HUES64 (cell line): ENCODE measurements around the gene MRPL10.
A peak's percentile ranks its signal among the peaks of the same experiment; 100 is the strongest.

ENCODE experiments used
- H3K27ac ChIP-seq: 2 replicates; pipeline ENCODE4 v1.7.0; 2013; ENCODE audit warnings: low read depth, low read length, inconsistent platforms
- H3K27me3 ChIP-seq: 2 replicates; pipeline ENCODE4 v1.6.1; 2013; ENCODE audit warnings: mild to moderate bottlenecking, low read length; ENCODE audit not compliant: insufficient read depth
- H3K36me3 ChIP-seq: 2 replicates; pipeline ENCODE4 v1.6.1; 2013; ENCODE audit warnings: mild to moderate bottlenecking, low read length; ENCODE audit not compliant: insufficient read depth
- H3K4me1 ChIP-seq: 2 replicates; pipeline ENCODE4 v1.6.1; 2013; ENCODE audit warnings: mild to moderate bottlenecking, low read length, moderate library complexity; ENCODE audit not compliant: insufficient read depth
- H3K4me3 ChIP-seq: 2 replicates; pipeline ENCODE4 v1.5.1; 2013; ENCODE audit warnings: mild to moderate bottlenecking, low read length, moderate library complexity
- H3K9ac ChIP-seq: 2 replicates; pipeline ENCODE4 v1.6.1; 2013; ENCODE audit warnings: mild to moderate bottlenecking, low read depth, low read length
- H3K9me3 ChIP-seq: 2 replicates; pipeline ENCODE4 v1.6.1; 2013; ENCODE audit warnings: low read depth, low read length; ENCODE audit not compliant: insufficient read depth
- WGBS: fragments of 150-250, 120-280 bp; methylation state at CpG from one replicate; pipeline ENCODE4 v1.1.7; 2013; ENCODE audit warnings: missing lambda C conversion rate; 5-methylcytosine and 5-hydroxymethylcytosine counted together

Gene MRPL10

DNA sequence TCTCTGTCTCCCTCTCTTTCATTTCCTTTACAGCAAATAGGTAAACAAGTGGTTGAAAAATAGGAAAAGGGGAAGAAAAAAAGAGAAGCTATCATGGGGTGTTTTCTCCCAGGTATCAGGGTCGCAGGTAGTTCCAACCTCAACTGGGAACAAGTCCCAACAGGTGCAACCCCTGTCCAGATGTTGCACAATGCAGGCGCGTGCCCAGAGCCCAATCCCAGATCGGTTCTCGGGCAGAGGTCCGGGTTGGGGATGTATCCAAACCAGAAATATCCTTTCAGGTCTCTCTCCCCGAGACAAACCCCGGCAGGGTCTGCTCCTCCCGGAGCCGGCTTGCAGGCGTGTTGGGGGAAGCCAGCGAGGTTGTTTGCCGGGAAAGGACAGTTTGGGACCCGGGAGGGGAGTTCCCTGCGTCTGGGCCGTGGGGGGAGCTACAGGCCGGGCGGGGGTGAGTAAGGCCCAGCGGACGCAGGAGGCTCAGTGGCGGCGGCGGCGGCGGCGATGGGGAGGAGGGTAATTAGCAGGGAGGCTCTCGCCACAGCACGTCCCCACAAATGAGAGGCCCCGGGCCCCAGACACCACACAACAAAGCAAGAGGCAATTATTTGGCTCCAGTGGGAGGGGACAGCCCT, 40.8 kb upstream of the MRPL10 start:
- 9% methylated on average over 25 of the region's 29 CpGs for WGBS
- H3K4me1 ChIP-seq, result peaks cover 39% of the 10 kb centered on the region
- H3K27me3 ChIP-seq, result peaks cover 66% of the 10 kb centered on the region
- H3K36me3 ChIP-seq, result no peaks in the 10 kb centered on the region
- peak overlapping the region; percentile 50 for H3K4me3 ChIP-seq
- H3K9ac ChIP-seq, result 0 out of 2 replicates have a peak overlapping the region, but pooled peaks have one; percentile 38
- peak overlapping the region; percentile 16; the same call in 1 of the 2 replicates for H3K27ac ChIP-seq
- H3K9me3 ChIP-seq, result no peaks in the 10 kb centered on the region

DNA sequence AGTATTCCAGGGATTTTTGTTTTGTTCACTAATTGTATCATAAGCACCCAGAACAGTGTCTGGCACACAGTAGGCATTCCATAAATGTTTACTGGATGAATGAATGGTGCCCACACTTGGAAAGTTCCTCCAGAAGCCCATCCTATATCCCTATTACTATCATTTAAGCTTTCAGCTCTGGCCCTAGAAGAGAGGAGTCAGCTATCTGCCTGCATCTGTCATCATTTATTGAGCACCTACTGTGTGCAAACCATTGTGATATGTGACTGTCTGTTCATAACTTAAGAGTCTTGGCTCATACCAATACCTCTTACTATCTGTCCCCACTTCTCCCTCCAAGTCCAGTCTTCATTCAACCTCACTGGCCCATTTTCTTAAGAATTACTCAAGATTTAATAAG, 39.7 kb upstream of the MRPL10 start:
- H3K4me3 ChIP-seq, result no peak overlapping the region
- H3K9me3 ChIP-seq, result no peaks in the 10 kb centered on the region
- H3K27me3 ChIP-seq, result peaks cover 66% of the 10 kb centered on the region
- no peak overlapping the region for H3K9ac ChIP-seq
- H3K27ac ChIP-seq, result no peak overlapping the region
- peaks cover 39% of the 10 kb centered on the region for H3K4me1 ChIP-seq
- H3K36me3 ChIP-seq, result no peaks in the 10 kb centered on the region

DNA sequence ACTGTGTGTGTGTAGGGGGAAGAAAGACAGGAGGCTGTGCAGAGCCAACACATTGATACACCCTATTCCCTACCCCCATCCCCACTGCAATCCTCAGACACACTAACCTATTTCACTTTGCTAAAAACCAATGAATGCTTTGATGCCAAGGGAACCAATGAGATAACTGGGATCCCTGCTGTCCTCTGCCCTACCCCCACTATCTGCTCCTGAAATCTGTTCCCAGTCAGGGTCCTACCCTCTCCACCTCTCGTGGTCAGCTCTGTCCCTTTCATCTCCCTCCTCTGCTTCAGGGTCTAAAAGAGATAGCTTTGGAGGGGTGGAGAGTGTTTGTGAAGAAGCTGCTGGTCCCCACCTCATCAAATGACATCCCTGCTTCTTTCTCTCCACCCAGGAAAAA, 38.7 kb upstream of the MRPL10 start:
- H3K9me3 ChIP-seq, result no peaks in the 10 kb centered on the region
- H3K4me1 ChIP-seq, result peaks cover 37% of the 10 kb centered on the region
- H3K9ac ChIP-seq, result no peak overlapping the region
- H3K4me3 ChIP-seq, result peak overlapping the region; percentile 7; the same call in 1 of the 2 replicates
- no peak overlapping the region for H3K27ac ChIP-seq
- 0% methylated on average over 1 of the region's 1 CpG for WGBS
- peaks cover 62% of the 10 kb centered on the region for H3K27me3 ChIP-seq
- no peaks in the 10 kb centered on the region for H3K36me3 ChIP-seq

DNA sequence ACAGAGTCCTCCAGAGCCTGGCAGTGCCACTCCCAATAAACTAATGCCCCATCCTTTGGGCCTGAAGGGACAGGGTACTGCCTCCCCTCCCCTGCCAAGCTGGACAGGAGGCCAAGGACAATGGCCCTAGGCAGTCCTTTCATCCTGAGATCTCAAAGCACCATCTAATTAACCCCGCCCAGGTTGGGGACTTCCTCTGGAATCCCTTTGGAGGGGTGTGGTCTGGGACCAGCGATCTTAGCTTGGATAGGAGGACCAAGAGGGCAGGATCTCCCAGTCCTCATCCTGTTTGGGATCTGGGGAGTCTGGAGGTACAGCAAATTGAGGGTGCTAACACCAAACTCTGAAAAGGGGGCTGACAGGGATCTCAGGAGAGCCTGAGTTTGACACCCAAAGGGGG, 37.8 kb upstream of the MRPL10 start:
- 35% methylated on average over 2 of the region's 2 CpGs for WGBS

DNA sequence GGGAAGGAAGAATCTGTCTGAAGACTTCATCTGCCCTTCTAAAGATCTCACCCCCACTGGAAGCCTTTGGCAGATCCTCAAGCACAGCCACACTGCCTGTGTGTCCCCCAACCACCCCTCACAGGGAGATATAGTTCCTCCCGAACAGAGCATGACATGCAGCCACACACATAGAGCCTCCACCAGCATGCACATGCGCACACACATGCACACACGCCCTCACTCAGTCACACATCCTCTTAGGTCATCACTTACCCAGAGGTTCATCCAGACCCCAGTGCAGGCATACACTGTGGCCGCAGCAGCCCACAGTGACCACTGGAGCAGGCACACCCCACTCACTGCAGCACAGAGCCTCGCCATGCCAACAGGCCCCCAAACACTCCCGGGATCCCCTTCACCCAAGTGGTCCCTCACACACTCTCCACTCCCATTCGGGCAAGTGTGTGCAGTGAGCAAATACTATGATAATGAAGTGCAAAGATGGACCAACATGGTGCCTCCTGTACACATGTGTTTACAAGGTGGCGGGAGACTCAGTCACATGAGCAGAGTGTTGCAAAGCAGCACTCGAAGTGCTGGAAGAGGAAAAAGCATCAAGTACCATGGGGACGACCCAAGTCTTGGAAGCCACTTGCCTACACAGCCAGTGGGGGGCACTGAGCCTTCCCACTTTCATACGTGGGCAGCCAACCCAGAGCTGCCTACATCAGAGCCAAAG, 36.6 kb upstream of the MRPL10 start:
- Histone ChIP-seq H3K4me1 (peaks cover 25% of the 10 kb centered on the region), H3K4me3 (no peak overlapping the region), H3K9me3 (no peaks in the 10 kb centered on the region), H3K27ac (no peak overlapping the region), H3K9ac (no peak overlapping the region), H3K36me3 (no peaks in the 10 kb centered on the region), H3K27me3 (peaks cover 43% of the 10 kb centered on the region)
- 88% methylated on average over 11 of the region's 11 CpGs for WGBS

More for the DNA sequence above, 37.8 kb upstream of the MRPL10 start:
- H3K36me3 ChIP-seq, result no peaks in the 10 kb centered on the region
- no peak overlapping the region for H3K4me3 ChIP-seq
- no peaks in the 10 kb centered on the region for H3K9me3 ChIP-seq
- H3K27me3 ChIP-seq, result peaks cover 54% of the 10 kb centered on the region
- no peak overlapping the region for H3K27ac ChIP-seq
- H3K4me1 ChIP-seq, result peaks cover 34% of the 10 kb centered on the region
- no peak overlapping the region for H3K9ac ChIP-seq

DNA sequence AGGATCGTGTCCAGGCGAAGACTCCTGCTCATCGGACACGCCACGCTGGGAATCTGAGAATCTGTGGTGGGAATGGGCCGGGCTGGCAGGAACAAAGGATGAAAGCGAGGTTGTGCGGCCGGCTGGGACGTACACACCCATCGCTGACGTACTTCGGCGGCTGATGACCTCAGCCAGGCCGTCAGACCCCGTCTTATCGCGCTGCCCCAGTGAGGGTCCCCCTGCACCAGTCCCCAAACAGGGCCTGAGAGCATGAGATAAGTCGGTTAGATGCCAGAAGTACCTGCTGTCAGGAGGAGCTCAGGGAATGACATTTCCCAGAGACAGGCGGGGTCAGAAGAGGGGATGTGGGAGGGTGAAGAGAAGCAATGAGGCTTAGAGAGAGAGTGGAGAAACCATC, 35.6 kb upstream of the MRPL10 start:
- H3K4me3 ChIP-seq, result no peak overlapping the region
- no peaks in the 10 kb centered on the region for H3K36me3 ChIP-seq
- H3K4me1 ChIP-seq, result peaks cover 24% of the 10 kb centered on the region
- peaks cover 34% of the 10 kb centered on the region for H3K27me3 ChIP-seq
- WGBS, result 89% methylated on average over 20 of the region's 20 CpGs
- no peak overlapping the region for H3K9ac ChIP-seq
- H3K27ac ChIP-seq, result no peak overlapping the region
- H3K9me3 ChIP-seq, result no peaks in the 10 kb centered on the region

DNA sequence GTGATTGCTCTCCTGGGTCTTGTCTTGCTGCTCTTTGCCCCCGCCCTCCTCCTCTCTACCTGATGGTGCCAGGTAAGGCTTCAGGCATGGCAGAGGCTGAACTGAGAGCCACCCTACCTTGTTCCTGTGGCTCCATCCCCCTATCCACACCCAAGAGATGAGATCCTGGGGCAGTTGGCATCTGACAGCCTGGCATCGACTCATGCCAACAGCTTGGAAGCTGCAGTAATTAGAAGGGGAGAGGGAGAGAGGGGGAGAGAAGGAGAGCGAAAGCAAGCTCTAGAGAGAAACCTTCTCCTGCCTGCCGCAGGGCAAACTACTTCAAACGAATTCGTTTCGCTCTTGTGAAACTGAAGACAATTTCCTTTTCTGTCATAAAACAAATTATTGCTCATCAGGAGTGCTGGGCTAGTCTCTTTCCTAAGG, 33.5 kb upstream of the MRPL10 start:
- no peaks in the 10 kb centered on the region for H3K9me3 ChIP-seq
- no peak overlapping the region for H3K9ac ChIP-seq
- peaks cover 13% of the 10 kb centered on the region for H3K4me1 ChIP-seq
- H3K4me3 ChIP-seq, result no peak overlapping the region
- H3K36me3 ChIP-seq, result no peaks in the 10 kb centered on the region
- 84% methylated on average over 7 of the region's 7 CpGs for WGBS
- H3K27me3 ChIP-seq, result peaks cover 15% of the 10 kb centered on the region
- no peak overlapping the region for H3K27ac ChIP-seq

DNA sequence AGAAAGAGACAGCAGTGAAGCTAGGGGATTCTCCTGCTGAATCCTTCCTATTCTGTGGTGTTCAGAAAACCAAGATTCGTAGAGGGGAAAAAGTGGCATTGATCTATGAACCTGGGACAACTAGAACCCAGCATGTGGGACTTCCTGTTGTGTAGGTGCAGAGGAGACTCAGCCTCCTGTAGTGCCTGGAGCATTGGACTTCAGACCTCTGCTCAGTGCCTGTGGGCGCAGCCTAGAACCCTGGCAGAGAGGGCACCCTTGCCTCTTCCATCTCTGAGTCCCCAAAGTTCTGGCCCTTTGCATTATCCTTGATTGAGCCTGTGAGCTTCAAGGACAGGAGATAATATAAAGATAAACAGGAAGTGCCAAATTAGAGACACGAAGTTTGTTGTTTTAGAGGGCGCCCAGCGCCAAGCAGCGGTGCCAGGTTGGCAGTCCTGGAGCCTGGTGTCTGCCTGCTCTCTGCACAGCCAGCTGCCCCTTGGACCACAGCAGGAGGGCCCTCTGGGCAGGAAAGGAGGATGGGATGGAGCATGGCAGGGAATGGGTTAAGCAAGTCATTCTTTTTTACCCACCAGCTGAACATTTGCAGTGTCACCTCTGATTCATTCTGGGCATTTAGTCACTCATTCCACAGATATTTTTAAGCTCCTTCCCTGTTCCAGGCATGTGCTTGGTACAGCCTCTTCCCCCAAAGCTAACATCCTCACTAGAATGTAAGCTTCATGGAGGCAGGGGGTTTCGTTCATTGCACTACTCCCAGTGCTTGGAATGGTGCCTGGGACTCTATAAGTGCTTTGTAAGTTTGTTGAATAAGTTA, 31.5 kb upstream of the MRPL10 start:
- H3K9ac ChIP-seq, result no peak overlapping the region
- no peak overlapping the region for H3K4me3 ChIP-seq
- H3K27me3 ChIP-seq, result peaks cover 8% of the 10 kb centered on the region; the same call in 1 of the 2 replicates
- H3K9me3 ChIP-seq, result no peaks in the 10 kb centered on the region
- no peak overlapping the region for H3K27ac ChIP-seq
- H3K4me1 ChIP-seq, result 0 out of 2 replicates have a peak, but pooled peaks cover 10% of the 10 kb centered on the region
- WGBS, result 91% methylated on average over 7 of the region's 7 CpGs
- H3K36me3 ChIP-seq, result no peaks in the 10 kb centered on the region

DNA sequence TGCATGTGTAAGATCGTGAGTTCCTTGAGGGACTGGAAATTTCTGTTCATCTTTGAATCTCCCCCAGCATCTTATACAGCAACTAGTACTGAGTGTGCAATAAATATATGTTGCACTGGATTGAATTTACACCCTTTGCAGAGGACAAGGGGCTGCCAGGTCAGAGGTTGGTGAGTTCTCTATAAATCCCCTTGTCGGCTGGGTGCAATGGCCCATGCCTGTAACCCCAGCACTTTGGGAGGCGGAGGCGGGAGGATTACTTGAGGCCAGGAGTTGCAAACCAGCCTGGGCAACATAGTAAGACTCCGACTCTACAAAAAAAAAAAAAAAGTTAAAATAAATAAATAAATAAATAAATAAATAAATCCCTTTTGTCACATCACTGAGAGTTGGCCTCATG, 29.0 kb upstream of the MRPL10 start:
- 0 out of 2 replicates have a peak, but pooled peaks cover 18% of the 10 kb centered on the region for H3K4me1 ChIP-seq
- peaks cover 25% of the 10 kb centered on the region for H3K27me3 ChIP-seq
- no peak overlapping the region for H3K27ac ChIP-seq
- 91% methylated on average over 3 of the region's 5 CpGs for WGBS
- no peak overlapping the region for H3K4me3 ChIP-seq
- H3K9me3 ChIP-seq, result no peaks in the 10 kb centered on the region
- H3K36me3 ChIP-seq, result no peaks in the 10 kb centered on the region
- H3K9ac ChIP-seq, result no peak overlapping the region

DNA sequence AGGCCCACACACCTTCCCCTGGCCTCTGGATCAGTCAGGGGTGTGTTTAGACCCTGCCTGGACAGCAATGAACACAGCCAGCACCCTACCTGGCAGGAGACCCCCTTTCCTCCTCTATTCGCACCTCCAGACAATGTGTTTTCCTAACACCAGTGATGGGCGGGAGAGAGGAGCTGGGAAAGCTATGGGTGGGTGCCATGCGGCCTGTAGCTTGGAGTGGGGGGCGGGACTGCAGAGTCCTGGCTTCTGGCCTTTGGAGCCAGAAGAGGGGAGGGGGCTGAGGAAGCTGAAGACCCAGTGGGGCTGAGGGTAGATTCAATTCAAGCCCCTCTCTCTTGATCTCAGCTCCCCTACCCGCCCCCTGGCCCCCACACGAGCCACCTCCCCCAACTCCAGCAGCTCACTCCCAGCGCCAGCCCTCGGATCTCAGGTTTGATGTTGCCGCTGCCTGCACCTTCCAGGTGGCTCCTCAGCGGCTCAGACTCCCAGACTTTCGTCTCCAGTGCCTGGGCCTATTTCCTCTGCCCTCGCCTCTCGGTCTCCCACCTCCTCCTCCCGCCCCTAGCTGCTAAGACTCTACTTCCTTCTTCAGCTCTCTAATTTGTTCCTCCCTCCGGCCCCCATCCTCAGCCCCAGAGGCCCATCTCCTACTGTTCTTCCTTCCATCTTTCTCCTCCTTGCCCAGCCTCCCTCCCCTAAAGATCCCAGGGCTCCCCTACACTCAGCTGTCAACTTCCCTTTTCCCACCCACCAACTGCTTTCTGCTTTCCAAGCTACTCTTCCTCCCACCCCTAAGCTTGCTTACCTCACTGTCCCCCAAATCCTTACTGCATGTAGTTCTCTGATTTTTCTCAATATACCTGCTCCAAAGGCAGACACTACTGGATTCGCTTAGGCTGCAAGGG, 26.5 kb upstream of the MRPL10 start:
- Histone ChIP-seq H3K9ac (no peak overlapping the region), H3K4me1 (0 out of 2 replicates have a peak, but pooled peaks cover 14% of the 10 kb centered on the region), H3K27ac (no peak overlapping the region), H3K9me3 (no peaks in the 10 kb centered on the region), H3K4me3 (no peak overlapping the region), H3K36me3 (no peaks in the 10 kb centered on the region), H3K27me3 (peaks cover 51% of the 10 kb centered on the region)
- WGBS, result 47% methylated on average over 15 of the region's 16 CpGs
